Mucosa of rectum (tissue), 2 donors: Measurements from ENCODE around the gene CENPH.
"Not testable (repeated sequence)": the region's sequence is repeated elsewhere in the genome, so short reads cannot be mapped to it uniquely, and the experiment has no call there.

Experiments
- H3K27ac ChIP-seq, 2 donors: one replicate each; pipeline ENCODE4 v1.7.0; 2013; ENCODE audit warnings: inconsistent platforms in 2 of 2, low read depth in 2 of 2, low read length in 2 of 2
- H3K27me3 ChIP-seq, 2 donors: one replicate each; pipeline ENCODE4 v1.7.0; 2013; ENCODE audit warnings: low read length in 2 of 2; ENCODE audit not compliant: control insufficient read depth in 2 of 2, insufficient read depth in 2 of 2
- H3K36me3 ChIP-seq, 2 donors: one replicate each; pipeline ENCODE4 v1.7.0; 2013; ENCODE audit warnings: low read length in 2 of 2; ENCODE audit not compliant: control insufficient read depth in 2 of 2, insufficient read depth in 2 of 2
- H3K4me1 ChIP-seq, 2 donors: one replicate each; pipeline ENCODE4 v1.7.0; 2013; ENCODE audit warnings: low read length in 2 of 2, mild to moderate bottlenecking in 1 of 2; ENCODE audit not compliant: control insufficient read depth in 2 of 2, insufficient read depth in 2 of 2
- H3K4me3 ChIP-seq, 2 donors: one replicate each; pipeline ENCODE4 v1.7.0; 2013; ENCODE audit warnings: low read length in 2 of 2
- H3K9ac ChIP-seq, 2 donors: one replicate each; pipeline ENCODE4 v1.7.0; 2013; ENCODE audit warnings: low read length in 2 of 2, low read depth in 1 of 2, mild to moderate bottlenecking in 1 of 2
- H3K9me3 ChIP-seq, 2 donors: one replicate each; pipeline ENCODE4 v1.7.0; 2013; ENCODE audit warnings: low read length in 2 of 2; ENCODE audit not compliant: control insufficient read depth in 2 of 2
- donor health status: healthy.
- donor health status: Normal muscosa, but diverticular disease.

The CENPH gene

DNA sequence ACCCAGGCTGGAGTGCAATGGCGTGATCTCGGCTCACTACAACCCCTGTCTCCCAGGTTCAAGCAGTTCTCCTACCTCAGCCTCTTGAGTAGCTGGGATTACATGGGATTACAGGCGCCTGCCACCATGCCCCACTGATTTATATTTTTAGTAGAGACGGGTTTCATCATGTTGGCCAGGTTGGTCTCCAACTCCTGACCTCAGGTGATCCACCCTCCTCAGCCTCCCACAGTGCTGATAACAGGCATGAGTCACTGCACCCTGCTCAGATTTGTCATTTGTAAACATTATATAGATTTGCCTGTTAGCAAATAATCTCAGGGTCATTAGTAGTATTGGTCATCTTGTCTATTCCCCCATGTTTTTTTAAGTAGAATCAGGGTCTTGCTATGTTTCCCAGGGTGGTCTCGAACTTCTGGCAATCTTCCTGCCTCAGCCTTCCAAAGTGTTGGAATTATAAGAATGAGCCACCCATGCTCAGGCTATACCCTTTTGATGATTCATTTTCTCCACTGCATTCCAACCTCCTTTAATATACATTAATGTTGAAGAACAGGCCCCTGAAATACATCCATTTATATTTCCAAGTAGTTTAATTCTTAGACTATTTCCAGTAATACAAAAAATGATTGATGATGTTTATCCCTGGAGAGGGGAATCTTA is 17.3 kb downstream of the CENPH start:
- Histone ChIP-seq H3K4me3 (no peak overlapping the region), H3K27ac (no peak overlapping the region), H3K4me1 (no peaks in the 10 kb centered on the region), H3K9me3 (no peaks in the 10 kb centered on the region), H3K36me3 (no peaks in the 10 kb centered on the region), H3K9ac (no peak overlapping the region), H3K27me3 (no peaks in the 10 kb centered on the region)

DNA sequence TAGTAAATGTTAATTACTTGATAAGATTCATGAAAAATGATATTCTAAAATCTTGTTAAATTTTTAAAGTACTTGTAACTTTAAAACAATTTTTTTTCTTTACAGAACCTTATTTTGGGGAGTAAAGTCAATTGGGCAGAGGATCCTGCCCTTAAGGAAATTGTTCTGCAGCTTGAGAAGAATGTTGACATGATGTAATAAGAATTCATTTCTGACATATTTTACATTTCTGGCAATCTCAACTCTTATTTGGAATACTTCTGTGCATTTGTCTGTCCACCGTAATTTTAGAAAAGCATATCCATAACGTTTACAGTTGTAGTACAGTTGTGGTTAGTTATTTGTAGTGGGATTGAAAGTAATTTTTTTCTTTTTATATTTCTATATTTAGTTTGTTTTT is 20.2 kb downstream of the CENPH start:
- no peaks in the 10 kb centered on the region for H3K27me3 ChIP-seq
- no peaks in the 10 kb centered on the region for H3K36me3 ChIP-seq
- no peaks in the 10 kb centered on the region for H3K9me3 ChIP-seq
- H3K9ac ChIP-seq, result no peak overlapping the region
- H3K4me3 ChIP-seq, result no peak overlapping the region
- H3K4me1 ChIP-seq, result no peaks in the 10 kb centered on the region
- H3K27ac ChIP-seq, result no peak overlapping the region

DNA sequence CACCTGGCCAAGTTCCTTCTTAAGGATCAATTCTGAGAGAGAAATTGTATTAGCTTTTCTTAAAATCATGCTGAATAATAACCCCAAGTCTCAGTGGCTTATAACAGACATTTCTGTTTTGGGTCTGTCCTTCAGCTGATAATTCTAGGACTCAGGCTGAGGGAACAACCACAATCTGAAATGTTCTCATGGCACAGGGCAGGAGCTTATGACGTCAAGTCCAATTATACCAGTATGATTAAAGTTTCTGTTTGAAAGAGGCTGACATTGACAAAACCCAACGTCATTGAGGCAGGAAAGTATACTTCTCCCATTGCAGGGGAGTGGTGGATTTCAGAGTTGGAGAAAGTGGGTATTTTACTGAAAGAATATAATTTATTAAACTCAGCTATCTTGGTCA is 21.8 kb downstream of the CENPH start:
- H3K9me3 ChIP-seq, result no peaks in the 10 kb centered on the region

DNA sequence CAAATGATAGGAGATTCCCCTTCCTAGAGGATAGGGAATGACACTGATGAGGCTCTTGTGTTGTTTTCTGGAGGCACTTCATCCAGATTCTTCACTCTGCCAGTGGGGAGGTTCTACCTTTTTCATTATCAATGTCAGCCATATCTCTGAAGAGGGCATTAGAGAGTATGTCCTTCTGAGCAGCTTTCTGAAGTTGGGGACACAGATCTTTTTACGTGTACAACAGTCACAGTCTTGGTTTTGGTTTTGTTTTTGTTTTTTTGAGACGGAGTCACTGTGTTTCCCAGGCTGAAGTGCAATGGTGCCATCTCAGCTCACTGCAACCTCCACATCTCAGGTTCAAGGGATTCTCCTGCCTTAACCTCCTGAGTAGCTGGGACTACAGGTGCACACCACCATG is 22.6 kb downstream of the CENPH start:
- H3K9me3 ChIP-seq, result no peaks in the 10 kb centered on the region
- no peak overlapping the region for H3K9ac ChIP-seq
- no peaks in the 10 kb centered on the region for H3K36me3 ChIP-seq
- no peak overlapping the region for H3K4me3 ChIP-seq
- no peaks in the 10 kb centered on the region for H3K4me1 ChIP-seq
- no peaks in the 10 kb centered on the region for H3K27me3 ChIP-seq
- H3K27ac ChIP-seq, result no peak overlapping the region

More for the DNA sequence above, 21.8 kb downstream of the CENPH start:
- no peak overlapping the region for H3K27ac ChIP-seq
- no peak overlapping the region for H3K9ac ChIP-seq
- H3K36me3 ChIP-seq, result no peaks in the 10 kb centered on the region
- no peak overlapping the region for H3K4me3 ChIP-seq
- no peaks in the 10 kb centered on the region for H3K27me3 ChIP-seq
- H3K4me1 ChIP-seq, result no peaks in the 10 kb centered on the region

DNA sequence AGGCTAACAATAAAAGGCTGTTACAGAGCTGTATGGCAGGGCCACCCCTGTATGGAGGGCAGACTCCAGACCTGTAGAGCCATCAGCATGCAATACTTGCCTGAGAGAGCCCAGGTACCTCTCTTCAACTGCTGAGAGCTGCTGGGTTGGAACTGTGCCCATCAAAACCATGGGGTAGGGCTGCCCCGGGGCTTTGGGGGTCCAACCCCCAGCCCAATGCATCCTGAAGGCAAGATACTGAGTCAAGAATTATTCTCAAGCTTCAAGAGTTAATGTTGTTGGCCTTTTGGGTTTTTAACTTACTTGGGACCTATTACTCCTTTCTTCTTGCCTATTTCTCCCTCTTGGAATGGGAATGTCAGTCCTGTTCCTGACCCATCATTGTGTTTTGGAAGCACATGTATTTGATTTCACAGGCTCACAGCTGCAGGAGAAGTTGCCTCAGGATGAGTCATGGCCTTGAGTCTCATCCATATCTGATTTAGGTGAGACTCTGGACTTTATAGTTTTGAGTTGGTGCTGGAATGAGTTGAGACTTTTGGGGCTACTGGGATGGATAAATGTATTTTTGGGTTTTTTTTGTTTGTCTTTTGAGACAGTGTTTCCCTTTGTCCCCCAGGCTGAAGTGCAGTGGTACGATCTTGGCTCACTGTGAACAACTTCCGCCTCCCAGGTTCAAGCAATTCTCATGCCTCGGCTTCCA is 24.3 kb downstream of the CENPH start:
- Histone ChIP-seq H3K36me3 (no peaks in the 10 kb centered on the region), H3K4me3 (no peak overlapping the region), H3K9ac (no peak overlapping the region), H3K27ac (no peak overlapping the region), H3K9me3 (no peaks in the 10 kb centered on the region), H3K27me3 (no peaks in the 10 kb centered on the region), H3K4me1 (peaks cover 0 to 4% of the 10 kb centered on the region in 2 donors)

DNA sequence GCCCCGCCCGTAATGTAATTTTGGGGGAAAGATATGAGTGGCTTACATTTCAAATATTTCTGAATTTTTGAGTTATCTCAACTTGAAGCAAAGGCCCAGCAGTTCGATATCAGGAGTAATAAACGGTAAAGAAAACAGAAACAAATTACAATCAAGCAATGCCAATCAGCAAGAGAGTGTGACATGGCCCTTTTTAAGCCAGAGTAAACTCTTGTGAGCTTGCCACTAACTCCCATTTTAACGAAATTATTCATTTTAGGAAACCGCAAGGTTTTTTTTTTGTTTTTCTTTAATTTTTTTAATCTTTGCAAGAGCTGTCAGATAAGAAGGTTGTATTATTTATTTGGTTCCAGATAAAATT is 27.7 kb downstream of the CENPH start:
- H3K27me3 ChIP-seq, result no peaks in the 10 kb centered on the region
- H3K27ac ChIP-seq, result peak overlapping the region in 1 of 2 donors; percentile 22
- H3K4me1 ChIP-seq, result peaks cover 4 to 5% of the 10 kb centered on the region in 2 donors
- peak overlapping the region in 1 of 2 donors; percentile 99 for H3K9ac ChIP-seq
- no peaks in the 10 kb centered on the region for H3K36me3 ChIP-seq
- H3K4me3 ChIP-seq, result peak overlapping the region; percentile 96 to 99
- no peaks in the 10 kb centered on the region for H3K9me3 ChIP-seq

DNA sequence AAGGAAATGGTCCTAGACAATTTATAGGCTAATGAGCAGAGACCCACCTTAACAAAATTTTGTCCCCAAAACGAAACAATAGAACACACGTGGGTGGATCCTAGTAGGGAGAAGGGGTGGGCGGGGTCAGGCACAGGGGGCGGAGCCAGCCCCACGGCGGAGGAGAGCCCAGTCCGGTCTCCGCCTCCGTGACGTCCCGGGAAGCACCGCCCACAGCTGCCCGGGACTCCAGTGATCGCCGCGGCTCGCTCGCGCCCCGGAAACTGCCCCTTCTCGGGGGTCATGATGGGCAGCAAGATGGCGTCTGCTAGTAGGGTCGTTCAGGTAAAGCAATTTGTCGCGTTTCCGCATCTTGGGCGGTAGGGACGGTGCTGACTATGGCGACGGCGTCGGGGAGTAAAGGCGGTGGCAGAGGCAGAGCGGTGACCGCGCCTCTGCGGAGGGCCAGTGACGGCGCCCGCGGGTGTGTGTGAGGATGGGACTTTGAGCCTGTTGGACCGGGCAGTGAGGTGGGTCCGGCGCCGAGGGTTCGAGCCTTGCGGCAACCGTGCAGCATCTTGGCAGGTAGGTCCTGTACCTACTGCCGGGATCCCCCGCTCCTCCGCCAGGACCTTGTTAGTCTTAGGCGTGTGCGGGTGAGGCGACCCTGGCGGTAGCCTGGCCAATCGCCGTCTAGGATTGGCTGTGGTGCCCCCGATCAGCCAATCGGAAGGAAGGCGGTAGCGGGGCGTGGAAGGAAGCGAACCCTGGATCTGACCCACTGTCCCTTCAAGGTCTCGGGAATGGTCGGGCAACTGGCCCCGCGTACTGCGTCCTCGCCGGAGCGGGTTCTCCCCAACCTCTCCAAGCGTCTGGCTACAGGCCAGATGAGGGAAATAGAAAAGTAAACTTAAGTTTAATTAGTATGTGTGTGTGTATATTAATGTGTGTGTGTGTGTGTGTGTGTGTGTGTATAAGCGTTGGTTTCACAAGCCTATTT is 28.5 kb downstream of the CENPH start:
- Histone ChIP-seq H3K9ac (peak overlapping the region; percentile 96 to 99), H3K4me1 (peaks cover 4 to 5% of the 10 kb centered on the region in 2 donors), H3K27me3 (no peaks in the 10 kb centered on the region), H3K4me3 (peak overlapping the region; percentile 96 to 99), H3K27ac (peak overlapping the region; percentile 98 to 99), H3K9me3 (no peaks in the 10 kb centered on the region), H3K36me3 (no peaks in the 10 kb centered on the region)

DNA sequence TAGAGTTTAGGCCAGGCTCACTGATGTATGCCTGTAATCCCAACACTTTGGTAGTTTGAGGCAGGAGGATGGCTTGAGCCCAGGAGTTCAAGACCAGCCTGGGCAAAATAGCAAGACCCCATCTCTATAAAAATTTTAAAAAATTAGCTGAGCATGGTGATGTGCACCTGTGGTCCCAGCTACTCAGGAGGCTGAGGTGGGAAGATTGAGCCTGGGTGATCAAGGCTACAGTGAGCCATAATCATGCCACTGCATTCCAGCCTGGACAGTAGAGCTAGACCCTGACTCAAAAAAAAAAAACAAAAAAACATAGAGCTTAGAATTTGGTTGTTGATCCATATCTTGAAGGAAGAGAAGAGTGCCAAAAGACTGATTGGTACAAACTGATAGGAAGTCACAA is 30.6 kb downstream of the CENPH start:
- peaks cover 4 to 5% of the 10 kb centered on the region in 2 donors for H3K4me1 ChIP-seq
- H3K36me3 ChIP-seq, result no peaks in the 10 kb centered on the region
- no peak overlapping the region for H3K4me3 ChIP-seq

DNA sequence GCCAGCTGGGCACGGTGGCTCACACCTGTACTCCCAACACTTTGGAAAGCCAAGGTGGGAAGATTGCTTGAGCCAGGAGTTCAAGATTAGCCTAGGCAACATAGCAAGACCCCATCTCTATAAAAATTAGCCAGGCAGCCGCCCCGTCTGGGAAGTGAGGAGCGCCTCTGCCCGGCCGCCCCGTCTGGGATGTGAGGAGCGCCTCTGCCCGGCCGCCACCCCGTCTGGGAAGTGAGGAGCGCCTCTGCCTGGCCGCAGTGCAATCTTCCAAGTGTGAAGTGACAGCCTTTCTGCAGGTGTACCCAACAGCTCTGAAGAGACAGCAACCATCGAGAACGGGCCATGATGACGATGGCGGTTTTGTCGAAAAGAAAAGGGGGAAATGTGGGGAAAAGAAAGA is 31.0 kb downstream of the CENPH start:
- not testable (repeated sequence) for H3K27ac ChIP-seq, H3K27me3 ChIP-seq, H3K36me3 ChIP-seq, H3K9ac ChIP-seq, H3K9me3 ChIP-seq, H3K4me1 ChIP-seq, H3K4me3 ChIP-seq

More for the DNA sequence above, 30.6 kb downstream of the CENPH start:
- Histone ChIP-seq H3K27me3 (no peaks in the 10 kb centered on the region), H3K9ac (no peak overlapping the region), H3K27ac (no peak overlapping the region), H3K9me3 (no peaks in the 10 kb centered on the region)

DNA sequence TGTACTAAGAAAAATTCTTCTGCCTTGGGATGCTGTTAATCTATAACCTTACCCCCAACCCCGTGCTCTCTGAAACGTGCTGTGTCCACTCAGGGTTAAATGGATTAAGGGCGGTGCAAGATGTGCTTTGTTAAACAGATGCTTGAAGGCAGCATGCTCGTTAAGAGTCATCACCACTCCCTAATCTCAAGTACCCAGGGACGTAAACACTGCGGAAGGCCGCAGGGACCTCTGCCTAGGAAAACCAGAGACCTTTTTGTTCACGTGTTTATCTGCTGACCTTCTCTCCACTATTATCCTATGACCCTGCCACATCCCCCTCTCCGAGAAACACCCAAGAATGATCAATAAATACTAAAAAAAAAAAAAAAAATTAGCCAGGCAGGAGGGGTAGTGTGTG is 31.4 kb downstream of the CENPH start:
- H3K36me3 ChIP-seq, H3K9ac ChIP-seq, H3K27me3 ChIP-seq, H3K4me3 ChIP-seq, H3K4me1 ChIP-seq, H3K27ac ChIP-seq, H3K9me3 ChIP-seq: not testable (repeated sequence)
